HCT116 (cell line): Measurements from ENCODE around the gene ACP6. TPM values are rescaled to one million over a fixed set of nuclear protein-coding genes. Genes with fewer than 3 reads are reported as not detected.

Experiments
- ATAC-seq: fragments of 200-7000 bp; cut with Tn5 transposase; 2 replicates; pipeline ENCODE4 v1.9.1; 2020; ENCODE audit warnings: mild to moderate bottlenecking, moderate library complexity
- BruUV-seq: library from RNA; stranded (reverse); fragments of 400-500 nt; replicated peaks from 2 replicates; lab custom pipeline; 2021; lab: Mats Ljungman, UMichigan
- CTCF ChIA-PET: fragments of 300-600 bp; sonication (Branson Sonifier 250); formaldehyde crosslinking; loops from one replicate; lab custom pipeline; 2021; ENCODE audit warnings: antibody characterized with exemption; lab: Charles Lee
- POLR2A ChIA-PET: fragments of 300-600, 350-600 bp; sonication (Branson Sonifier 250); formaldehyde crosslinking; loops from one replicate; lab custom pipeline; 2021; ENCODE audit warnings: antibody characterized with exemption; lab: Charles Lee
- RAD21 ChIA-PET, 2 experiments: fragments of 300-600 bp; sonication (Branson Sonifier 250); formaldehyde crosslinking; loops; one replicate each; lab custom pipeline; 2023; ENCODE audit warnings: low total read pairs in 2 of 2; ENCODE audit not compliant: uncharacterized antibody in 2 of 2, unreplicated experiment in 2 of 2, low non-redundant PET in 1 of 2; lab: Charles Lee
- DNase-seq: peaks from one replicate; pipeline ENCODE4 v3.0.0-alpha.2; 2010; ENCODE audit warnings: low read depth, low spot score
- H2AFZ ChIP-seq: fragments of 200-600 bp; shearing (Covaris generic), sonication (generic); 2 replicates; pipeline ENCODE4 v1.6.1; 2017; ENCODE audit warnings: low read depth, mixed run types, mixed read lengths, antibody characterized with exemption, low read length; ENCODE audit not compliant: poor library complexity, severe bottlenecking
- H3K27ac ChIP-seq: 2 replicates; pipeline ENCODE4 v1.5.1; 2012; ENCODE audit warnings: low read depth, low read length
- H3K27me3 ChIP-seq: fragments of 200-600 bp; sonication (generic); 2 replicates; pipeline ENCODE4 v1.6.1; 2016; ENCODE audit warnings: mixed run types, low read length, mixed read lengths; ENCODE audit not compliant: insufficient read depth
- H3K36me3 ChIP-seq, 2 experiments: fragments of 200-500 bp in 1 of 2; fragments of 200-600 bp in 1 of 2; sonication (Bioruptor generic) in 1 of 2; sonication (generic) in 1 of 2; 2 replicates each; pipeline versions ENCODE4 v1.5.1 to v1.6.1; 2014 to 2016; ENCODE audit warnings: low read length in 2 of 2, inconsistent platforms in 1 of 2, mixed read lengths in 1 of 2, mixed run types in 1 of 2; ENCODE audit not compliant: insufficient read depth in 2 of 2, control insufficient read depth in 1 of 2
- H3K4me1 ChIP-seq, 2 experiments: fragments of 200-600 bp in 1 of 2; sonication (generic) in 1 of 2; 2 replicates each; pipeline versions ENCODE4 v1.5.1 to v1.6.1; 2012 to 2017; ENCODE audit warnings: low read length in 2 of 2, inconsistent platforms in 1 of 2, mild to moderate bottlenecking in 1 of 2, mixed read lengths in 1 of 2, mixed run types in 1 of 2, moderate library complexity in 1 of 2; ENCODE audit not compliant: insufficient read depth in 2 of 2, control insufficient read depth in 1 of 2
- H3K4me2 ChIP-seq: fragments of 200-600 bp; sonication (generic); 2 replicates; pipeline ENCODE4 v1.6.1; 2017; ENCODE audit warnings: mixed run types, low read length, mixed read lengths
- H3K4me3 ChIP-seq, 2 experiments: fragments of 200-600 bp in 1 of 2; sonication (generic) in 1 of 2; replicated peaks in 1 of 2; 2 replicates each; pipeline ENCODE4 v1.5.1; 2011 to 2016; ENCODE audit warnings: low read length in 2 of 2, control low read depth in 1 of 2, low read depth in 1 of 2, mild to moderate bottlenecking in 1 of 2, mixed read lengths in 1 of 2, mixed run types in 1 of 2
- H3K79me2 ChIP-seq: fragments of 200-600 bp; sonication (generic); 2 replicates; pipeline ENCODE4 v1.6.1; 2017; ENCODE audit warnings: mild to moderate bottlenecking, mixed run types, low read length, moderate library complexity, mixed read lengths; ENCODE audit not compliant: insufficient read depth
- H3K9ac ChIP-seq: fragments of 200-600 bp; sonication (generic); 2 replicates; pipeline ENCODE4 v1.6.1; 2016; ENCODE audit warnings: low read length, mixed read lengths
- H3K9me2 ChIP-seq: fragments of 200-600 bp; sonication (generic), shearing (Covaris generic); 2 replicates; pipeline ENCODE4 v1.6.1; 2017; ENCODE audit warnings: mixed run types, mild to moderate bottlenecking, moderate library complexity; ENCODE audit not compliant: insufficient read depth
- H3K9me3 ChIP-seq, 2 experiments: fragments of 200-500 bp in 1 of 2; fragments of 200-600 bp in 1 of 2; sonication (Bioruptor generic) in 1 of 2; sonication (generic) in 1 of 2; 2 replicates each; pipeline ENCODE4 v1.6.1; 2014 to 2017; ENCODE audit warnings: low read length in 2 of 2, mixed read lengths in 2 of 2, inconsistent platforms in 1 of 2, low read depth in 1 of 2, mild to moderate bottlenecking in 1 of 2, mixed run types in 1 of 2, moderate library complexity in 1 of 2; ENCODE audit not compliant: control insufficient read depth in 1 of 2, insufficient read depth in 1 of 2
- H4K20me1 ChIP-seq: fragments of 200-600 bp; sonication (generic), shearing (Covaris generic); 2 replicates; pipeline ENCODE4 v1.6.1; 2017; ENCODE audit warnings: mixed run types, mild to moderate bottlenecking, moderate library complexity; ENCODE audit not compliant: insufficient read depth
- POLR2A ChIP-seq: IDR thresholded peaks from 2 replicates; pipeline ENCODE4 v1.7.0; 2011; ENCODE audit warnings: borderline replicate concordance; ENCODE audit not compliant: insufficient read depth, insufficient read length; ENCODE audit errors: extremely low read depth
- REST ChIP-seq: IDR thresholded peaks from 2 replicates; pipeline ENCODE4 v1.6.1; 2012; ENCODE audit warnings: low read depth
- SP1 ChIP-seq: IDR thresholded peaks from 2 replicates; pipeline ENCODE4 v1.6.1; 2012; ENCODE audit warnings: low read depth
- TCF7L2 ChIP-seq: IDR thresholded peaks from 2 replicates; pipeline ENCODE4 v1.7.0; 2011; ENCODE audit warnings: borderline replicate concordance, inconsistent platforms; ENCODE audit not compliant: insufficient read depth, insufficient read length; ENCODE audit errors: extremely low read depth
- YY1 ChIP-seq: IDR thresholded peaks from 2 replicates; pipeline ENCODE4 v1.6.1; 2011; ENCODE audit warnings: low read length, low read depth, moderate library complexity, mild to moderate bottlenecking; ENCODE audit not compliant: insufficient replicate concordance; ENCODE audit errors: extremely low read depth
- intact Hi-C: fragments of 100-400 bp; cut with micrococcal nuclease; formaldehyde crosslinking; loops from 2 replicates; pipeline ENCODE4 v1.10.0; 2022
- total RNA-seq: library from RNA; stranded (reverse); gene quantifications from one replicate; pipeline ENCODE4 v1.2.1, GENCODE V29; 2021; ENCODE audit not compliant: unreplicated experiment

Gene ACP6
- total RNA-seq, 1 experiment from 2014 or later: 26.4 TPM

GRCh38 chr1:147626739-147627138 is 43.6 kb downstream of the ACP6 start:
- H2AFZ ChIP-seq: no peak overlapping the region
- DNase-seq (no peak), ATAC-seq (no peak)
- no peak overlapping the region for H3K4me2 ChIP-seq
- H3K4me1 ChIP-seq: no peaks in the 10 kb centered on the region
- POLR2A ChIA-PET: no interaction called here
- H3K9me2 ChIP-seq: no peaks in the 10 kb centered on the region
- H3K79me2 ChIP-seq: no peaks in the 10 kb centered on the region
- BruUV-seq: no TSS peak
- H3K9me3 ChIP-seq: no peaks in the 10 kb centered on the region
- CTCF ChIA-PET: interaction anchor here (0.7 to 1.8 kb wide), 6 partner anchors 14 to 266 kb away, joined by 3 to 4 read pairs (median 3); no protein-coding TSS in a partner anchor
- no peaks in the 10 kb centered on the region for H3K27me3 ChIP-seq
- no peak overlapping the region for H3K9ac ChIP-seq
- H3K27ac ChIP-seq: no peak overlapping the region
- H4K20me1 ChIP-seq: no peaks in the 10 kb centered on the region
- RAD21 ChIA-PET: interaction anchor here in 1 of 2 experiments (1.0 kb wide), 1 partner anchor 111 kb away, joined by 4 read pairs; no protein-coding TSS in a partner anchor
- TF ChIP-seq SP1: no peak
- no peak for TF ChIP-seq TCF7L2
- no peak for TF ChIP-seq YY1
- no peak for TF ChIP-seq REST
- no peak for TF ChIP-seq POLR2A
- TF ChIP-seq, all 23 proteins: peak for 0
- Histone ChIP-seq H3K36me3 (peaks cover 3 to 11% of the 10 kb centered on the region in 2 experiments; a peak in 1 of 4 replicates), H3K4me3 (no peak overlapping the region)
- intact Hi-C loops: loop anchor here (1.0 to 5.0 kb wide), 2 partner anchors 131 to 354 kb away; no protein-coding TSS in a partner anchor
